NB4 (cell line): ENCODE results near the gene SPEM3.

Experiments used
- DNase-seq: peaks from one replicate; pipeline ENCODE4 v3.0.0; 2010; ENCODE audit warnings: low read depth
- H3K4me3 ChIP-seq: one replicate; pipeline ENCODE4 v1.5.1; 2011; ENCODE audit warnings: mild to moderate bottlenecking, low read depth, low read length, moderate library complexity
- CTCF ChIP-seq: IDR thresholded peaks from one replicate; pipeline ENCODE4 v1.5.1; 2012; ENCODE audit warnings: low read depth, low read length
- MYC ChIP-seq: IDR thresholded peaks from 2 replicates; pipeline ENCODE4 v1.6.1; 2011; ENCODE audit warnings: low read depth, low read length
- POLR2A ChIP-seq: IDR thresholded peaks from 2 replicates; pipeline ENCODE4 v1.6.1; 2011; ENCODE audit warnings: mild to moderate bottlenecking; ENCODE audit not compliant: insufficient read length; ENCODE audit errors: extremely low read depth
- TF ChIP-seq, protein P1 (sequence below): IDR thresholded peaks from 2 replicates; pipeline ENCODE4 v1.6.1; 2011; ENCODE audit warnings: low read depth, low read length

The SPEM3 gene

DNA sequence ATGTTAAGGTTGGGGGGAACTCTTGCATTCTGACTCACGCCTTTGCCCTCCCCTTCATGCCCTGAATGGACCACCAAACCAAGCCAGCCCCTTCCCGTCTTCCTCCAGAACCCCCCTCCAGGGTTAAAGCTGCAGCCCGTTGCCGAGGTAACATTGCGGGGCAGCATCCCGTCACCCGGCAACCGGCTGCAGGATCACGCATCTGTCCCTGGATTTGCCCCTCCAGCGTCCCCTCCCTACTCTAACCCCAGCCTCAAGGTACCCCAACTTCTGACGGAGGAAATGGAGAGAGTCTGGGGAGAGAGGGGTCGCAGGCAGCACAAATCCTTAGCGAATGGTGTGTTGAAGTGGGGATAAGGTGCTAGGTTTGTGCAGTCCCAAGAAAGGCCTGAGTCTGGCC lies 21.6 kb upstream of the SPEM3 start:
- H3K4me3 ChIP-seq = no peak overlapping the region
- no peak for DNase-seq
- no peak for TF ChIP-seq MYC
- TF ChIP-seq, protein P1, sequence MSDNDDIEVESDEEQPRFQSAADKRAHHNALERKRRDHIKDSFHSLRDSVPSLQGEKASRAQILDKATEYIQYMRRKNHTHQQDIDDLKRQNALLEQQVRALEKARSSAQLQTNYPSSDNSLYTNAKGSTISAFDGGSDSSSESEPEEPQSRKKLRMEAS = no peak
- no peak for TF ChIP-seq POLR2A
- no peak for TF ChIP-seq CTCF

GRCh38 chr17:7407485-7408251 lies 21.0 kb upstream of the SPEM3 start, which contains the start of gene NLGN2:
TSS of gene NLGN2 (plus strand) at chr17:7407845. CDS start at chr17:7408256, 411 bp downstream.
- no peak for DNase-seq
- H3K4me3 ChIP-seq = no peak within 1 kb of the TSS

DNA sequence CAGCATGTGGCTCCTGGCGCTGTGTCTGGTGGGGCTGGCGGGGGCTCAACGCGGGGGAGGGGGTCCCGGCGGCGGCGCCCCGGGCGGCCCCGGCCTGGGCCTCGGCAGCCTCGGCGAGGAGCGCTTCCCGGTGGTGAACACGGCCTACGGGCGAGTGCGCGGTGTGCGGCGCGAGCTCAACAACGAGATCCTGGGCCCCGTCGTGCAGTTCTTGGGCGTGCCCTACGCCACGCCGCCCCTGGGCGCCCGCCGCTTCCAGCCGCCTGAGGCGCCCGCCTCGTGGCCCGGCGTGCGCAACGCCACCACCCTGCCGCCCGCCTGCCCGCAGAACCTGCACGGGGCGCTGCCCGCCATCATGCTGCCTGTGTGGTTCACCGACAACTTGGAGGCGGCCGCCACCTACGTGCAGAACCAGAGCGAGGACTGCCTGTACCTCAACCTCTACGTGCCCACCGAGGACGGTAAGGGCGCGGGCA lies 20.4 kb upstream of the SPEM3 start:
- no peak for DNase-seq
- no peak overlapping the region for H3K4me3 ChIP-seq
- TF ChIP-seq POLR2A = no peak
- TF ChIP-seq, protein P1 = no peak
- TF ChIP-seq MYC = no peak
- no peak for TF ChIP-seq CTCF

More at GRCh38 chr17:7407485-7408251, 21.0 kb upstream of the SPEM3 start, which contains the start of gene NLGN2:
- TF ChIP-seq MYC = no peak

DNA sequence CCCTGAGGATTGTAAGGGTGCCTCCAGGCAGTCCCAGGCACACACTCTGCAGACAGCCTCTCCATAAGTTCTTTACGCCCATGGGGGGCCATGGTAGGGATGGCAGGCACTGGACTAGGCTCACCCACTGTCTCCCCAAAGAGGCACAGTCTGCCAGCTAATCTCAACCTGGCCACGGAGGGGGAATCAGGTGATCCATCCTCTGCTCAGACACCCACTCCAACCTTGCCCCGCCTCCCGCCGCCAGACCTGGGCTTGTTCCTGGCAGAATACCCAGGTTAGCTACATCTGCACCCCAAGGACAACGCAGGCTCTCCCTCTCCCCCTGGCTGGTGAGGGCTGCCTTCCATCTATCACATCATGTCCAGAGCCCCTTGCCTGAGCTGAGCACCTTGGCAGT lies 19.8 kb upstream of the SPEM3 start:
- TF ChIP-seq, protein P1 = no peak
- TF ChIP-seq POLR2A (no peak), MYC (no peak), CTCF (no peak)
- H3K4me3 ChIP-seq = no peak overlapping the region
- DNase-seq = no peak

GRCh38 chr17:7409716-7410115 lies 18.9 kb upstream of the SPEM3 start:
- no peak overlapping the region for H3K4me3 ChIP-seq
- DNase-seq = no peak
- no peak for TF ChIP-seq POLR2A
- no peak for TF ChIP-seq CTCF
- TF ChIP-seq, protein P1 = no peak
- TF ChIP-seq MYC = no peak

DNA sequence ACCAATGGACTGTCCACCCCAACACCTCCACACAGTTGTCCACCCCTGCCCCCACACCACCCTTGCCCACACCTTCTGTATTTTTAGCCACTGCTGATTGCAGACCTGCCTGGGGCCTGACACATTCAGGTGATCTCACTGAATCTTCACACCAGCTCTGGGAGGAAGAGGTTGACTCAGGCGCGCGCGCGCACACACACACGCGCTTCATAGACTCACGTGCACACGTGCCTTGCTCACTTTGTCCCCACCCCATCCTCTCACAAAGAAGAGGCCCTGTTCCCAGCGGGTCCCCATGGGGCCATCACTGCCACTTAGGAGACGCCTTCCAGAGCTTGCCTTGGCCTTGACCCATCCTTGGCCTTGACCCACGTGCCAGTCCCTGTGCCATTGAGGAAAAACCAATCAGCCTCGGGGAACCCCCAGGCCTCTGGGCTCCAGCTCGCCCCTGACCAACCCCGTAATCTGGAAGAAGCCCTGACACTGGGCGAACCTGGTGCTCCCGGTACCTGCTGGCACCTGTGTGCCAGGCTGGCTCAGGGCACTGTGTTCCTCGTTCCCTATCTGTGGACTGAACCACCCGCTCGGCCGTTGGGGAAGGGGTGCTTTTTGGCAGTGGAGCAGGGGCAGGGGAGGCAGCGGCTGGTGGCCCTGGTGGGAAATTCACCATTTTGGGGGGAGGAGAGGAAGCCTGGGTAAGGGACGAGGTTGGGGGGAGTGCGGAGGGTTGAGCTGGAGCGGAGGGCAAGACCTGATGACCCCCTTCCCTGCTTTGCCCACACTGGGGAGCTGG lies 17.8 kb upstream of the SPEM3 start:
- no peak overlapping the region for H3K4me3 ChIP-seq
- TF ChIP-seq POLR2A (no peak), CTCF (no peak), MYC (no peak)
- TF ChIP-seq, protein P1 = no peak
- no peak for DNase-seq
